Measurements from ENCODE around the gene SLC9A8.

The SLC9A8 gene

GRCh38 chr20:49872056-49872455 lies 59.4 kb downstream of the SLC9A8 start:
- peaks cover 0 to 5% of the 10 kb centered on the region in 2 experiments for H3K36me3 ChIP-seq (ENCODE audit: control insufficient read depth in 1 of 2, insufficient read depth in 2 of 2, low read length in 2 of 2)
- no peak overlapping the region for H2AK5ac ChIP-seq (ENCODE audit: low read length)
- H3K9ac ChIP-seq (ENCODE audit: low read length): no peak overlapping the region
- peaks cover 2 to 17% of the 10 kb centered on the region in 2 experiments for H3K4me1 ChIP-seq (ENCODE audit: control insufficient read depth in 1 of 2, insufficient read depth in 2 of 2, low read length in 2 of 2)
- H4K91ac ChIP-seq (ENCODE audit: low read depth, low read length): no peak overlapping the region
- no peaks in the 10 kb centered on the region for H3K79me2 ChIP-seq (ENCODE audit: control insufficient read depth, insufficient read depth, low read length, poor library complexity)
- H3K4me3 ChIP-seq (ENCODE audit: low read depth, low read length): no peak overlapping the region
- no peak overlapping the region for H4K12ac ChIP-seq (ENCODE audit: low read depth, low read length)
- H3K27ac ChIP-seq (ENCODE audit: low read depth, low read length): peak overlapping the region; percentile 20
- no peak overlapping the region for H2BK5ac ChIP-seq (ENCODE audit: low read depth, low read length, poor library complexity)
- H4K8ac ChIP-seq (ENCODE audit: low read depth, low read length): no peak overlapping the region
- WGBS (ENCODE audit: extremely low coverage, insufficient coverage, insufficient read length): no CpG with 5 or more reads among the region's 1 CpG
- no peak overlapping the region for H2AFZ ChIP-seq (ENCODE audit: insufficient read depth, low read length, poor library complexity)
- no peaks in the 10 kb centered on the region for H3K79me1 ChIP-seq (ENCODE audit: low read length)
- no peak overlapping the region for H2BK12ac ChIP-seq (ENCODE audit: low read length)
- no peak overlapping the region for H3K4ac ChIP-seq (ENCODE audit: low read depth, low read length)
- H3K14ac ChIP-seq (ENCODE audit: low read length): no peak overlapping the region
- no peak overlapping the region for H3K18ac ChIP-seq (ENCODE audit: low read length)
- H3K4me2 ChIP-seq (ENCODE audit: low read length): no peak overlapping the region
- peak; percentile 74 to 91 for DNase-seq
- no peak overlapping the region for H2BK120ac ChIP-seq (ENCODE audit: insufficient read depth, low read length, poor library complexity)
- no peaks in the 10 kb centered on the region for H3K27me3 ChIP-seq (ENCODE audit: insufficient read depth, low read length)
- no peak overlapping the region for H3K23ac ChIP-seq (ENCODE audit: low read length)
- H3K9me3 ChIP-seq (ENCODE audit: insufficient read depth, low read depth, low read length): no peaks in the 10 kb centered on the region

DNA sequence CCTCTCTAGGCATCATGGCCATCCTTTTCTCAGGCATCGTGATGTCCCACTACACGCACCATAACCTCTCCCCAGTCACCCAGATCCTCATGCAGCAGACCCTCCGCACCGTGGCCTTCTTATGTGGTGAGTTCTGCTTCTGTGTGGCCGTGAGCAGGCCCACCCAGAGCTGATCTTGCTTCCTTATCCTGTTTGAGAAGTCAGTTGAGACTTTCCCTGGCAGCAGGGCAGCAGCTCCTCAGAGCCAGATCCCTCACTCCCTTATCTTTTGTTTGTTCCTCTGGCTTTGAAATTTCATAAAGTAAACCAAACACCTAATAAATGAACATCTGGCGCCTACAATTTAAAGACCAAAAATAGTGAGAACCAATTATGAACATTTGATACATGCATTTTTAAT lies 62.1 kb downstream of the SLC9A8 start:
- no peak overlapping the region for H2AFZ ChIP-seq (ENCODE audit: insufficient read depth, low read length, poor library complexity)
- H3K4ac ChIP-seq (ENCODE audit: low read depth, low read length): no peak overlapping the region
- H2BK5ac ChIP-seq (ENCODE audit: low read depth, low read length, poor library complexity): no peak overlapping the region
- no peak overlapping the region for H3K23ac ChIP-seq (ENCODE audit: low read length)
- H3K9ac ChIP-seq (ENCODE audit: low read length): no peak overlapping the region
- H4K91ac ChIP-seq (ENCODE audit: low read depth, low read length): no peak overlapping the region
- H2BK12ac ChIP-seq (ENCODE audit: low read length): no peak overlapping the region
- no peaks in the 10 kb centered on the region for H3K79me1 ChIP-seq (ENCODE audit: low read length)
- peaks cover 0 to 7% of the 10 kb centered on the region in 2 experiments for H3K4me1 ChIP-seq (ENCODE audit: control insufficient read depth in 1 of 2, insufficient read depth in 2 of 2, low read length in 2 of 2)
- no peaks in the 10 kb centered on the region for H3K79me2 ChIP-seq (ENCODE audit: control insufficient read depth, insufficient read depth, low read length, poor library complexity)
- no peak overlapping the region for H3K4me3 ChIP-seq (ENCODE audit: low read depth, low read length)
- WGBS (ENCODE audit: extremely low coverage, insufficient coverage, insufficient read length): no CpG with 5 or more reads among the region's 6 CpGs
- H3K9me3 ChIP-seq (ENCODE audit: insufficient read depth, low read depth, low read length): no peaks in the 10 kb centered on the region
- H2AK5ac ChIP-seq (ENCODE audit: low read length): no peak overlapping the region
- no peaks in the 10 kb centered on the region for H3K27me3 ChIP-seq (ENCODE audit: insufficient read depth, low read length)
- H3K27ac ChIP-seq (ENCODE audit: low read depth, low read length): no peak overlapping the region
- H4K8ac ChIP-seq (ENCODE audit: low read depth, low read length): no peak overlapping the region
- DNase-seq: no peak
- no peak overlapping the region for H3K4me2 ChIP-seq (ENCODE audit: low read length)
- no peak overlapping the region for H3K14ac ChIP-seq (ENCODE audit: low read length)
- no peak overlapping the region for H4K12ac ChIP-seq (ENCODE audit: low read depth, low read length)
- H2BK120ac ChIP-seq (ENCODE audit: insufficient read depth, low read length, poor library complexity): no peak overlapping the region
- H3K18ac ChIP-seq (ENCODE audit: low read length): no peak overlapping the region
- H3K36me3 ChIP-seq (ENCODE audit: control insufficient read depth in 1 of 2, insufficient read depth in 2 of 2, low read length in 2 of 2): peaks cover 0 to 5% of the 10 kb centered on the region in 2 experiments

DNA sequence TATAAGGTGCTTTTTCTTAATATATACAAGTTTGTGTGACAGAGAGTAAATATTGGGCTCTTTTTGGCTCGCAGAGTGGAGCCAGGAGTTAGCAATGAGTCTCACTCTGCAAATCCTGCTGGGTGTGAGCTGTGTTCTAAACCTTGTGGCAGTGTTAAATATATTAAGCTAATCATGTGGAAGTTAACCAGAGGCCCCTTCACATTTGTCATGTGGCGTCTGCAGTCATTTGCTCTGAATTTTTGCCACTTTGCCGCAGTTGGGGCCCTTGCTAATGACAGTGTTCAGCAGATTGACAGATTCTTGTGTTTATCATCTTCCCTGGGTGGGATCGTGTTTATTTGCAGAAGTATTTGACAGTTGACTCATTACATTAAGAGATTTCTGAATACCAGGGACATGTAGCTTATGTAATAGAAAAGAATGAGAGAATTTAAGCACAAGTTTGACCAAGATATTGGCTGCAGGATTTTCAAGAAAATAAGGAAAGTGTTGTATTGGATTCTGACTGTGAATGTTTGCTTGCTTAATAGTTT lies 64.8 kb downstream of the SLC9A8 start:
- Histone ChIP-seq H2AK5ac (ENCODE audit: low read length) (no peak overlapping the region), H3K79me1 (ENCODE audit: low read length) (no peaks in the 10 kb centered on the region), H2AFZ (ENCODE audit: insufficient read depth, low read length, poor library complexity) (no peak overlapping the region), H3K23ac (ENCODE audit: low read length) (no peak overlapping the region), H3K79me2 (ENCODE audit: control insufficient read depth, insufficient read depth, low read length, poor library complexity) (no peaks in the 10 kb centered on the region), H4K8ac (ENCODE audit: low read depth, low read length) (no peak overlapping the region), H2BK120ac (ENCODE audit: insufficient read depth, low read length, poor library complexity) (no peak overlapping the region), H3K9me3 (ENCODE audit: insufficient read depth, low read depth, low read length) (no peaks in the 10 kb centered on the region), H3K4me3 (ENCODE audit: low read depth, low read length) (no peak overlapping the region), H3K27me3 (ENCODE audit: insufficient read depth, low read length) (no peaks in the 10 kb centered on the region), H3K4ac (ENCODE audit: low read depth, low read length) (no peak overlapping the region), H2BK12ac (ENCODE audit: low read length) (no peak overlapping the region), H3K4me1 (ENCODE audit: control insufficient read depth in 1 of 2, insufficient read depth in 2 of 2, low read length in 2 of 2) (no peaks in the 10 kb centered on the region), H3K9ac (ENCODE audit: low read length) (no peak overlapping the region), H3K27ac (ENCODE audit: low read depth, low read length) (no peak overlapping the region), H3K14ac (ENCODE audit: low read length) (no peak overlapping the region), H2BK5ac (ENCODE audit: low read depth, low read length, poor library complexity) (no peak overlapping the region), H4K91ac (ENCODE audit: low read depth, low read length) (no peak overlapping the region), H4K12ac (ENCODE audit: low read depth, low read length) (no peak overlapping the region), H3K4me2 (ENCODE audit: low read length) (no peak overlapping the region), H3K18ac (ENCODE audit: low read length) (no peak overlapping the region), H3K36me3 (ENCODE audit: control insufficient read depth in 1 of 2, insufficient read depth in 2 of 2, low read length in 2 of 2) (peaks cover 4 to 8% of the 10 kb centered on the region in 2 experiments)
- no peak for DNase-seq
- WGBS (ENCODE audit: extremely low coverage, insufficient coverage, insufficient read length): no CpG with 5 or more reads among the region's 4 CpGs

GRCh38 chr20:49878977-49879376 lies 66.3 kb downstream of the SLC9A8 start:
- Histone ChIP-seq H3K9ac (ENCODE audit: low read length) (no peak overlapping the region), H3K36me3 (ENCODE audit: control insufficient read depth in 1 of 2, insufficient read depth in 2 of 2, low read length in 2 of 2) (peaks cover 11 to 13% of the 10 kb centered on the region in 2 experiments), H3K14ac (ENCODE audit: low read length) (no peak overlapping the region), H3K79me1 (ENCODE audit: low read length) (no peaks in the 10 kb centered on the region), H4K12ac (ENCODE audit: low read depth, low read length) (no peak overlapping the region), H2AK5ac (ENCODE audit: low read length) (no peak overlapping the region), H2BK120ac (ENCODE audit: insufficient read depth, low read length, poor library complexity) (no peak overlapping the region), H3K27ac (ENCODE audit: low read depth, low read length) (no peak overlapping the region), H3K4me3 (ENCODE audit: low read depth, low read length) (no peak overlapping the region), H2AFZ (ENCODE audit: insufficient read depth, low read length, poor library complexity) (no peak overlapping the region), H3K27me3 (ENCODE audit: insufficient read depth, low read length) (no peaks in the 10 kb centered on the region), H3K9me3 (ENCODE audit: insufficient read depth, low read depth, low read length) (peaks cover 2% of the 10 kb centered on the region), H3K23ac (ENCODE audit: low read length) (no peak overlapping the region), H4K91ac (ENCODE audit: low read depth, low read length) (no peak overlapping the region), H4K8ac (ENCODE audit: low read depth, low read length) (no peak overlapping the region), H3K18ac (ENCODE audit: low read length) (no peak overlapping the region), H3K4ac (ENCODE audit: low read depth, low read length) (no peak overlapping the region), H3K4me1 (ENCODE audit: control insufficient read depth in 1 of 2, insufficient read depth in 2 of 2, low read length in 2 of 2) (no peaks in the 10 kb centered on the region), H2BK5ac (ENCODE audit: low read depth, low read length, poor library complexity) (no peak overlapping the region), H3K4me2 (ENCODE audit: low read length) (no peak overlapping the region), H2BK12ac (ENCODE audit: low read length) (no peak overlapping the region), H3K79me2 (ENCODE audit: control insufficient read depth, insufficient read depth, low read length, poor library complexity) (no peaks in the 10 kb centered on the region)
- DNase-seq: no peak
- no CpG with 5 or more reads among the region's 1 CpG for WGBS (ENCODE audit: extremely low coverage, insufficient coverage, insufficient read length)

Data from trophoblast cell (in vitro differentiated cells and primary cell).